Measurements from ENCODE around the gene TDRKH.

The TDRKH gene

GRCh38 chr1:151829352-151830046 lies 39.2 kb upstream of the TDRKH start:
- H3F3A ChIP-seq (ENCODE audit: insufficient read depth, low read length) = no peaks in the 10 kb centered on the region
- no peaks in the 10 kb centered on the region for H3K79me2 ChIP-seq (ENCODE audit: low read length)
- no peaks in the 10 kb centered on the region for H3K9me3 ChIP-seq (replicated peaks; ENCODE audit: insufficient read depth, low read length)
- H3K4me2 ChIP-seq (ENCODE audit: low read depth, low read length) = no peak overlapping the region
- H4K20me1 ChIP-seq (ENCODE audit: insufficient read depth, low read length) = no peaks in the 10 kb centered on the region
- no peaks in the 10 kb centered on the region for H3K9me2 ChIP-seq (replicated peaks; ENCODE audit: insufficient read depth, low read length)
- TF ChIP-seq CTCF (IDR thresholded peaks at IDR 0.05; ENCODE audit: low read length) = no peak
- no peak for TF ChIP-seq EZH2 (optimal IDR thresholded peaks at IDR 0.05; ENCODE audit: low read depth, low read length)
- TF ChIP-seq EZH2phosphoT487 (IDR thresholded peaks at IDR 0.05; ENCODE audit: low read length) = no peak
- no peaks in the 10 kb centered on the region for H3K27me3 ChIP-seq (replicated peaks; ENCODE audit: insufficient read depth, low read length)
- no peaks in the 10 kb centered on the region for H3K36me3 ChIP-seq (replicated peaks; ENCODE audit: insufficient read depth, low read length)
- no peak overlapping the region for H2AFZ ChIP-seq (ENCODE audit: low read length)
- H3K4me1 ChIP-seq (ENCODE audit: low read length) = peaks cover 36% of the 10 kb centered on the region
- H3K4me3 ChIP-seq (ENCODE audit: low read length) = no peak overlapping the region
- no peak overlapping the region for H3K9ac ChIP-seq (ENCODE audit: low read length)
- no peak for DNase-seq
- H3K27ac ChIP-seq (ENCODE audit: low read length) = no peak overlapping the region

GRCh38 chr1:151828921-151829320 lies 38.6 kb upstream of the TDRKH start:
- Histone ChIP-seq H3K4me3 (ENCODE audit: low read length) (no peak overlapping the region), H3F3A (ENCODE audit: insufficient read depth, low read length) (no peaks in the 10 kb centered on the region), H3K36me3 (replicated peaks; ENCODE audit: insufficient read depth, low read length) (no peaks in the 10 kb centered on the region), H3K27ac (ENCODE audit: low read length) (no peak overlapping the region), H3K79me2 (ENCODE audit: low read length) (no peaks in the 10 kb centered on the region), H3K9ac (ENCODE audit: low read length) (no peak overlapping the region), H2AFZ (ENCODE audit: low read length) (no peak overlapping the region), H3K27me3 (replicated peaks; ENCODE audit: insufficient read depth, low read length) (no peaks in the 10 kb centered on the region), H3K4me1 (ENCODE audit: low read length) (peaks cover 30% of the 10 kb centered on the region), H3K9me2 (replicated peaks; ENCODE audit: insufficient read depth, low read length) (no peaks in the 10 kb centered on the region), H3K4me2 (ENCODE audit: low read depth, low read length) (no peak overlapping the region), H3K9me3 (replicated peaks; ENCODE audit: insufficient read depth, low read length) (no peaks in the 10 kb centered on the region), H4K20me1 (ENCODE audit: insufficient read depth, low read length) (no peaks in the 10 kb centered on the region)
- no peak for DNase-seq
- TF ChIP-seq EZH2phosphoT487 (IDR thresholded peaks at IDR 0.05; ENCODE audit: low read length) = no peak
- no peak for TF ChIP-seq EZH2 (optimal IDR thresholded peaks at IDR 0.05; ENCODE audit: low read depth, low read length)
- no peak for TF ChIP-seq CTCF (IDR thresholded peaks at IDR 0.05; ENCODE audit: low read length)

- Histone ChIP-seq H3K36me3 (replicated peaks; ENCODE audit: insufficient read depth, low read length) (no peaks in the 10 kb centered on the region), H3F3A (ENCODE audit: insufficient read depth, low read length) (no peaks in the 10 kb centered on the region), H3K79me2 (ENCODE audit: low read length) (no peaks in the 10 kb centered on the region), H2AFZ (ENCODE audit: low read length) (no peak overlapping the region), H3K27ac (ENCODE audit: low read length) (no peak overlapping the region), H3K9ac (ENCODE audit: low read length) (no peak overlapping the region), H4K20me1 (ENCODE audit: insufficient read depth, low read length) (no peaks in the 10 kb centered on the region), H3K27me3 (replicated peaks; ENCODE audit: insufficient read depth, low read length) (no peaks in the 10 kb centered on the region), H3K9me2 (replicated peaks; ENCODE audit: insufficient read depth, low read length) (no peaks in the 10 kb centered on the region), H3K9me3 (replicated peaks; ENCODE audit: insufficient read depth, low read length) (no peaks in the 10 kb centered on the region), H3K4me1 (ENCODE audit: low read length) (peaks cover 24% of the 10 kb centered on the region), H3K4me3 (ENCODE audit: low read length) (no peak overlapping the region), H3K4me2 (ENCODE audit: low read depth, low read length) (no peak overlapping the region)
- no peak for DNase-seq
- TF ChIP-seq EZH2phosphoT487 (IDR thresholded peaks at IDR 0.05; ENCODE audit: low read length) (no peak), CTCF (IDR thresholded peaks at IDR 0.05; ENCODE audit: low read length) (no peak), EZH2 (optimal IDR thresholded peaks at IDR 0.05; ENCODE audit: low read depth, low read length) (no peak)
These were observed 37.6 kb upstream of the TDRKH start for GRCh38 chr1:151827853-151828252.

Measured in MM.1S (cell line).